DOHH2 (cell line): ENCODE results near the gene TRPM3.

Source experiments
- CTCF ChIP-seq: fragments of 200-600 bp; sonication (generic); IDR thresholded peaks from one replicate; pipeline ENCODE4 v1.5.1; 2014; ENCODE audit warnings: antibody characterized with exemption, mild to moderate bottlenecking, low read depth, low read length; ENCODE audit not compliant: poor library complexity, severe bottlenecking
- EZH2phosphoT487 ChIP-seq: fragments of 200-600 bp; sonication (generic); IDR thresholded peaks from 2 replicates; pipeline ENCODE4 v1.6.1; 2017; ENCODE audit warnings: borderline replicate concordance, mild to moderate bottlenecking, antibody characterized with exemption, low read length, moderate library complexity, mixed read lengths

DNA sequence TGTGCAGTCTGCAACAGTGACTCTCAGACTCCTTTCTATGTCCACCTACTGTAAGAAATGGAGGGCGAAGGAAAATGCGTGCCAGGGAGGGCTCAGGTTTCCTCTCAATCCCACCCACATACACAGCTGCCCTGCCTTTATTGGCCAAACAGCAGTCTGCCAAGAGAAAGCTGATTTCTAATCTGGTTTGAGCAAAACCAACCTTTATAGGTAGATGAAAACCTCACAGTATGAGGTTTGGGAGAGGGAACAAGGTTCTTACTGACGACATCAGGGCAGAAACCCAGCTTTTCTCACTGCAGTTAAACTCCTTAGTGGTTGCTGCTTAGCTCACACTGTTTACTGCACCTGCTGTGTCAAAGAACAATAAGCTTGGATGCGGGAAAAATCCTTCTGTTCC lies 554.7 kb downstream of the TRPM3 start:
- TF ChIP-seq CTCF (no peak), EZH2phosphoT487 (no peak)
